GM18526 (cell line): ENCODE measurements around the gene PRODH2.

ENCODE experiments used
- POLR2A ChIP-seq: IDR thresholded peaks from 3 replicates; pipeline ENCODE4 v1.6.1; 2011; ENCODE audit not compliant: insufficient read length; ENCODE audit errors: extremely low read depth

The PRODH2 gene

DNA sequence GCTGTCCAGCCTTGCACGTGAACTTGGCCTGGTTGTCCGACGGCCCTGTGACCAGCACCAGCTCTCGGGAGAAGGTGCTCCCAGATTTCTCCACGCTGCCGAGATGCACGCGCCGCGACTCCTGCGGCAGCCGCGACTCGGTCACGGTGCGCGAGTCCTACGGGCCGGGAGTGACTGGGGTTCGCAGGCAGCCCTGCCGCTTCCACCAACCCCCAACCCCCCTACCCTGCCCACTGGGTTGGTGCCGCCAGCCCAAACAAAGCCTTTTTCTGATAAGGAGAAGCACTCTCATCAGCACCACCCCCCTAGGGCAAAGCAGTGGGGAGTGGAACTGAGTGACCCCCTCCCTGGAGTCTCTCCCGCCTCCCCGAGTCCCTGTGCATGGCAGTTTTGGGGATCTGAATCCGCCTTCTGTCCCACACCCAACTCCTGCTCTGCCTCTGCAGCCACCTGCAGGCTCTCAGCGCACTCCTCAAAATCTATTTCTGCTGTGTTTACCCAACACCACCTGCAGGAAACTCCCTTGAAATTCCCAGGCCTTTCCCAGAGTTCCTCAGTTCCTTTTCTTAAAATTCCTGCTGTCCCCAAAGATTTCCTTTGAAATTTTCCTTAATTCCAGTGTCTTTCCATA, 33.5 kb upstream of the PRODH2 start:
- TF ChIP-seq POLR2A = no peak

DNA sequence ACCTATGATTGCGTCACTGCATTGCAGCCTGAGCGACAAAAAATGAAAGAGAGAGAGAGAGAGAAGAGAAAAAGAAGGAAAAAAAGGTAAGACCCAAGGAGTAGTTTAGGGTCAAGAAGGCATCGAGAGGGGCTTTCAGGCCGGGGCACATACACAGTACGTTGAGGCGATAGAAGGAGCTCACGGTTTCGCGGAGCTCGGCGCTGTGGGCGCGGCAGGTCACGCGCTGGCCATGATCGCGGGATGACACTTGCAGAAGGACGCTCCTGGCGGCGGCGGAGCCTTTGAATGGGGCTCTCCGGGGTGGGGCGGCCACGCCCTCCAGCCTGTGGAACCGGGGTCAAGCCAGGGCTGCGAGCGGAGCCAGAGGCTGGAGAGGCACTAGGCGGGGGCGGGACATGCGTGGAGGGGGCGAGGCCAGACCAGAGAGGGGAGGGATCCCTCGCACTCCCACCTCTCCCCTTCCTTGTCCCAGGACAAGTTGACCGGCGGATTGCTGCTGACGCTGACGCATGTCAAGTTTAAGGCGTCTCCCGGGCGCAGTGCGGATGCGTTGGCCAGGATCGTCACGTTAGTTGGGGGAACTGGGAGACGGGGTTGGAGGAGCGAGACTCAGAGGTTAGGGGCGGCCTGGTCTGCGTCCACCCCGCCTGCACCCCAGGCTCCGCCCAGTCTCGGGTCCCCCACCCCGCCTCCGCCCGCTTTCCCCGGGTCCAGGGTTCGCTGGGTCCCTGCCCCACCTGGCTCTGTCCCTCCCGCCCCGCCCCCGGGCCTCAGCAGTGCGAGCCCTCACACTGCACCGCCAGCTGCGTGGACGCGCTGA, 32.8 kb upstream of the PRODH2 start:
- no peak for TF ChIP-seq POLR2A

DNA sequence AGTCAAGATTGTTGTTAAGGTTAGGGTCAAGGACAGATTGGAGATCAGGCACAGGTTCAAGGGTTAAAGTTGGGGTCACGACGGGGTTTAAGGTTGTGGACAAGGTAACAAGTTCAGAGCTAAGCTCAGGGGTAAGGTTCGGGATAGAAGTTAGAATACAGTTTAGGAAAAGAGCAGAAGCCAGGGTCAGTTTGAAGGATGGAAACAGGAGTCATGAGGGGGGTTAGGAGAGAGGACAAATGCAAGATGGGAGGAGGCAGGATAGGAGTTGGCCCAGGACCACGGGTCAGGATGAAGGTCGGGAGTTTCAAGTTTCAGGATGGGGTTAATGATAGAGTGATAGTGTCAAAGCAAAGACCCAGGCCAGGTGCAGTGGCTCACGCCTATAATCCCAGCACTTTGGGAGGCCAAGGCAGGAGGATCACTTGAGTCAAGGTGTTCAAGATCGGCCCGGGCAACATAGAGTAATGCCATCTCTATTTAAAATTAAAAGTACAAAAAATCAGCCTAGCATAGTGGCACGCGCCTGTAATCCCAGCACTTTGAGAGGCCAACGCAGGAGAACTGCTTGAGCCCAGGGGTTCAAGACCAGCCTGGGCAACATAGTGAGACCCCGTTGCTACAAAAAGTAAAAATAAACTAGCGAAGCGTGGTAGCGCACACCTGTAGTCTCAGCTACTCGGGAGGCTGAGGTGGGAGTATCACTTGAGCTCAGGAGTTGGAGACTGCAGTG, 32.0 kb upstream of the PRODH2 start:
- TF ChIP-seq POLR2A = no peak

DNA sequence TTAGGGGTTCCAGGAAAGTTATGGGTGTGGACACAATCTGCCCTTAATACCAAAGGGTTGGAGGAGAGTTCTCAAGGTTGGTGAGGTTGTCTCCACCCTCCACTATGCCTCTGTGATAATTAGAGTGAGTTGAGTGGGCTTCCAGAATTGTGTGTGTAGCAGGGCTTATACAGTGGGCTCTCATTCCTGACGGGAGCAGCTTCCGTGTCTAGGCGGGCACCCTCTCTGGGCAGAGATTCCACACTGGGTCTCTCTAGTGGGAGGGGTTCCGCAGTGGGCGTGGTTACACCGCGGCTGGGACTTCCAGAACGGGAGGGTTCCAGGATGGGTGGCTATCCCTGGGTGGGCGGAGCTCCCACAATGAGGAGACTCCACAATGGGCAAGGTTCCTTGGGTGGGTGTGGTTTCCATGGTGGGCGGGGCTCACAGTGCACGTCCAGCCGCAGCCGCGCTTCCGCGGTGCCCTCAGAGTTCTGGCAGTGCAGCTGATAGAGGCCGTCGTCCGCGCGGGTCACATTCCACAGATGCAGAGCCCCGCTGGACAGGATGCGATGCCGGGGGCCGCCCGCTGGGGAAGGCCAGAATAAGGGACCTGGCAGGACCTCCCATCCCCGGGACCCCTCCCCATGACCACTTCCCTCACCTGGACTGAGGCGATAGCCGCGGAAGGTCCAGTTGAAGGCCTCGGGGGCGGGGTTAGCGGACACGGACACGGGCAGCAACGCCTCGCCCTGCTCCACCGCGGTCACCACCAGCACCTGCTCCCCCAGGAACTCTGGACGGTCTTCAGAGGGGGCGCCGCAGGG, 31.2 kb upstream of the PRODH2 start:
- no peak for TF ChIP-seq POLR2A

DNA sequence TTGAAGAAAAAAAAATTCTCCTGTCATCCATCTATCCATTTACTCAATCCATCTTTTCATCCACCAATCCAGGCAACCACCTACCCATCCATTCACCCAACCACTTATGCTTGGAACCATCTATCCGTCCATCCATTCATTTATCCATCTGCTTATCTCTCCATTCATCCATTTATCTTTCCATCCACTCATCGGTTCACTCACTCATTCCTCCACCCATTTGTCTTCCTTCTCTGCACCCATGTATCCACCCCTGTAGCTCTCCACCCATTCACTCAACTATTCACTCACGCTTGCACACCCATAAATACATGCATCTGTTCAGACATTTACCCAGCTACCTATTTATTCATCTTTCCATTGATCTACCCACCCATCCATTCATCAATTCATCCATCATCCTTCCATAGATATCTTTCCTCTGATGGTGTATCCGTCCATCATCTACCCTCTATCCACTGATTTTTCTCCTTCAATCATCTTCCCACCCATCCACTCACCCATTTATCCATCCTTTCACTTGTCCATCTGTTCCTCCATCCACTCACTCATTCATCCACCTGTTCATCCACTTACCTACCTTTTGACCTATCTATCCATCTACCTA, 30.1 kb upstream of the PRODH2 start:
- TF ChIP-seq POLR2A = no peak

DNA sequence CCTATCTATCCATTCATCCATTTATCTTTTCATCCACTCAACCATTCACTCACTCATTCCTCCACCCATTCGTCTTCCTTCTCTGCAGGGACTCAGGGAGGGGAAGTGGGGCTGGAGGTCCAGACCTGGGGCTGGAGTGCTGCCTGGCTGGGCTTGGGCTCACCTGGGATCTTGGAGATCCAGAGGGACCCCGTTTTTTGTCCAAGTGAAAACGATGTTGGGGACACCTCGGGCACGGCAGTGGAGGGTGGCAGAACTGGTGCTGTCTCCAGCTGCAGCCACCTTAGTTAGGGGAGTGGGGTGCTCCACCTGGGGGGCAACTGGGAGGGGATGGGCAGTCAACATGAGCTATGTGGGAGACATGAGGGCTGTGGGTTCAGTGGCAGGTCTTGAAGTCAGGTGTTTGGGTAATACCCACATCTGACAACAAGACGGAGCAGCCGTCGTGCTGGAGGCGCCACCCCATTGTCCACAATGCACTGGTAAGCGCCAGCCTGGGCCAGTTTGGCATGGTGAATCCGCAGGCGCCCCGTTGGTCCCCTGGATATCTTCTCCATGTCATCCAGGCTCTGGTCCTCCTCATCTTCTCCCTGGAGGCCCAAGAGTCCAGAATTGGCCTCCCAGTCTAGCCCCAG, 29.4 kb upstream of the PRODH2 start:
- TF ChIP-seq POLR2A = no peak

DNA sequence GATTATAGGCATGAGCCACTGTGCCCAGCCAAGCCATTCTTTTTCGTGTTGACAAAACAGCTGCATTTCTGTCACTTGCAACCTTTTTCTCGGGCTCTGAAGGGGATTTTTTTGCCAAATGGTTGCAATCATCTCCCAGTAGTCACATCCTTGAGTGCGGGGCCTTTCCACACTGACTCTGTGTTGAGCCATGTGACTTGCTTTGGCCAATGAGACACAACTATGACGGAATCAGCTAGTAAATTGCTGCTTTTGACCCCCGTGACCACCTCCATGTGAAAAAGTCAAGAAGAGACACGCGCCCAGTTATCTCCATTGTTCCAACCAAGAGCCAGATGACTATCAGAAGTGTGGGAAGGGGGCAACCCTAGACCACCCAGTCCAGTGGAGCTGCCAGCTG, 21.3 kb upstream of the PRODH2 start:
- no peak for TF ChIP-seq POLR2A

DNA sequence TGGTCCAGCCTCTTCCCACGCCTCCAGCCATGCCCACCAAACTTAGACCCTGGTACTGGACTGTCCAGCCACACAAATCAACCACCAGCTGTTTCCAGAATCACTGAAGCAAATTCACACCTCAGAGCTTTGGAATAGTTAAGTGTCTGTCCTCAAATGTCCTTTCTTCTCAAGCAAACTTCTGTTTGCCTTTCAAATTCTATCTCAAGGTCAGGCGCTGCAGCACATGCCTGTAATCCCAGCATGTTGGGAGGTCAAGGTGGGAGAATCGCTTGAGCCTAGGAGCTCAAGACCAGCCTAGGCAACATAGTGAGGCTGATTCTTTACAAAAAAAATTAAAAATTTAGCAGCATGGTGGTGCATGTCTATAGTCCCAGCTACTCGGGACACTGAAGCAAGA, 19.4 kb upstream of the PRODH2 start:
- no peak for TF ChIP-seq POLR2A

DNA sequence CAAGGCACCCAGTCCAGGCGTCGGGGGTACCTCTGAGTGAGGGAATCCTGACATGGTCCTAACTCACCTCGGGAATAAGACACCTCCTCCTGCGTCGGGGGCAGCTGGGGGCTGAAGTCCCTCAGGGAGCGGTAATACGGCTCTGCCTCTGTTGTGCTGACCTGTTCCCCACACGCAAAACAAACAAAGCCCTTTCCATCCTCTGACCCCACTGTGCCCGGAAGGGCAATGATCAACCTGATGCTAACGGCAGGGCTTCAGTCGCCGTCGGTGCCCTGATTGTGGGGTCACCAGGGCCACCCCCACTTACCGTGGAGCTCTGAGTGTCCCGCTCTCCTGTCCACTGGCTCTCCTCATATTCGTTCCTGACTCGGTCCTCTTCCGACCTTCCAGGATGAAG, 18.3 kb upstream of the PRODH2 start:
- TF ChIP-seq POLR2A = no peak

DNA sequence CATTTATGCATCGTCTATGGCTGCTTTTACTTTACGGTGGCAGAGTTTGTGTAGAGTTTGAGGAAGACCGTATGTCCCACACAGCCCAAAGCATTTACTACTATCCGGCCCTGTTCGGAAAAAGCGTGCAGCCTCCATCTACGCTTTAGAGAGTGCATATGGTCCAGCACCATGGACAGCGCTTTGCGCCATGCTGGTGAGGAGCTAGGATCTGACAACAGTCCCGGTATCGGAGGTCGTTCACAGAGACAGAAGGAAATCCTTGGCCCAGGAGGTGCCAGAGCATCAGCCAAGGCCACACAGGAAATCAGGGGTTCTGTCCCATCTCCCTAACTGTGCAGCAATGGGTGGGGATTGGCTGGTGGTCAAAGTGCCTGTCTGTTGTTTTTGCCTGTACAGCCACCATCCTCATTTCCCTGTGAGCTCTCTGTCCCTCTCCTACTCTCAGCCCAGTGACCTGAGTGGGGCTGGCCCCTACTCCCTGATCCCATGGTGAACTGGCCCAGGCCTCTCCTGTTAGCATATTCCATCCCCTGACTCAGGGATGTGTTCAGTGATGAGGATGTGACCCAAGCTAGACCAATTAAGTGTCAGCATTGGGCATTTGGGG, 16.2 kb upstream of the PRODH2 start:
- TF ChIP-seq POLR2A = no peak

DNA sequence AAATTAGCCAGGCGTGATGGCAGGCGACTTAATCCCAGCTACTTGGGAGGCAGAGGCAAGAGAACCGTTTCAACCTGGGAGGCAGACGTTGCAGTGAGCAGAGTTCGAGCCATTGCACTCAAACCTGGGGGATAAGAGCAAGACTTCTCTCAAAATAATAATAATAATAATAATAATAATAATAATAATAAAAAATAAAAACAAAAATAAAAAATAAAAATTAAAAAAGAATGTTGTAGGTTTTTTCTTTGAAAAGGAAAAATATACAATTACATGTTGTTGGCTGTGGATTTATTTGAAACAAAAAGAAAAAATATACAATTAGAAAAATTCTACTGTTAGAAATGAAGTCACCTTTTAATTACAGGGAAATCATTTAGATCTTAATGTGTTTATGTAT, 11.5 kb upstream of the PRODH2 start:
- TF ChIP-seq POLR2A = no peak

DNA sequence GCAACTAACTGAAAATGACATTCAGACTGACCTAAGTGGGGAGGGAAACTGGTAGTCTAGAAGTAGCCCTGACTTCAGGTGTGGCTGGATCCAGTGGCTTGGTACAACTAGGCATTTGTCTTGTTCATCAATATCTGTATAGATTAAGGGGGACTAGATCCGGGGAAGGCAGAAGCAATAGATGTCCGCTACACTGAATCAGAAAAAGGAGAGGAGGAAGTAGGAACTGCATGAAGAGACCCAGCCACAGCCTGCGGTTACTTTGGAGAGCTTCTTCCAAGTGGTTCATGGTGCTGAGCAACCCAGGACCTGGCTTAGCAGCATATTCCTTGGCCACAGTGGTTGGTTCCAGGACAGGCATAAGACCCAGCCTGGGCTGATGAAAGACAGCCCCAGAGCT, 9.9 kb upstream of the PRODH2 start:
- no peak for TF ChIP-seq POLR2A

DNA sequence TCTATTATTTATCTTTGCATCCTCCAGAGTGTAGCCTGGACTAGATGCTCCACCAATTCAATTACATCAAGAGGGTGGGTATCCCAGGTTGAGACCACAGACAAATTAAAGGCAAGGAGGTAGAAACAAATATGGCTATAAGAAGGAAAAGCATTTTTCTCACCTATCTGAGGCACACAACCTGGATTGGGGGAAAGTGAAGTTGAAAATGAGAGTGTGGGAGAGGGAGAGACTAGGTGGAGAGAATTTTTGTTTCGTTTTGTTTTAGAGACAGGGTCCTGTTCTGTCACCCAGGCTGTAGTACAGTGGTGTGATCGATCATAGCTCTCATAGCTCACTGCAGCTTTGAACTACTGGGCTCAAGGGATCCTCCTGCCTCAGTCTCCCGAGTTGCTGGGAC, 5.8 kb upstream of the PRODH2 start:
- TF ChIP-seq POLR2A = no peak

DNA sequence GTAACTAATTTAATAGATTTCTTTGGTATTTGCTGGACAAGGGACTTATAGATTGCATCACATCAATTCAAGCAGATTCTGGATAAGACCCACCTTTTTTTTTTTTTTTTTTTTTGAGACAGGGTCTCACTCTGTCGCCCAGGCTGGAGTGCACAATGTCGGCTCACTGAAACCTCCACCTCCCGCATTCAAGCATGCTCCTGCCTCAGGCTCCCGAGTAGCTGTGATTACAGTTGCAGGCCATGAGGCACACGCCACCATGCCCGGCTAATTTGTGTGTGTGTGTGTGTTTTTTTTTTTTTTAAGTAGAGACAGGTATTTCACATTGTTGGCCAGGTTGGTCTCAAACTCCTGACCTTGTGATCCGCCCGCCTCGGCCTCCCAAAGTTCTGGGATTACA, 4.2 kb upstream of the PRODH2 start:
- TF ChIP-seq POLR2A = no peak
